Tibial nerve (tissue), 3 donors: ENCODE data around the gene UBASH3B.

Experiments used
- CTCF ChIP-seq, 5 experiments: fragments of 200-600 bp in 3 of 5; fragments of 450-650 bp in 2 of 5; sonication (generic) in 3 of 5; IDR thresholded peaks; one replicate each; pipeline ENCODE4 v1.5.1; 2016 to 2019; ENCODE audit warnings: antibody characterized with exemption in 5 of 5, mild to moderate bottlenecking in 3 of 5, moderate library complexity in 2 of 5
- POLR2A ChIP-seq, 2 donors: fragments of 450-650 bp; IDR thresholded peaks; one replicate each; pipeline ENCODE4 v1.6.1; 2017; ENCODE audit warnings: antibody characterized with exemption in 2 of 2, mild to moderate bottlenecking in 2 of 2, moderate library complexity in 2 of 2

- no peak for TF ChIP-seq POLR2A (IDR thresholded peaks at IDR 0.05)
- no peak for TF ChIP-seq CTCF (IDR thresholded peaks at IDR 0.05)
These were observed 7.7 kb downstream of the UBASH3B start for GRCh38 chr11:122663056-122663740.
